Measurements from ENCODE around the gene CPEB1.
"Not testable (repeated sequence)": the region's sequence is repeated elsewhere in the genome, so short reads cannot be mapped to it uniquely, and the experiment has no call there.

CPEB1 gene

GRCh38 chr15:82544431-82544830, 102.7 kb downstream of the CPEB1 start:
- DNase-seq: no peak

DNA sequence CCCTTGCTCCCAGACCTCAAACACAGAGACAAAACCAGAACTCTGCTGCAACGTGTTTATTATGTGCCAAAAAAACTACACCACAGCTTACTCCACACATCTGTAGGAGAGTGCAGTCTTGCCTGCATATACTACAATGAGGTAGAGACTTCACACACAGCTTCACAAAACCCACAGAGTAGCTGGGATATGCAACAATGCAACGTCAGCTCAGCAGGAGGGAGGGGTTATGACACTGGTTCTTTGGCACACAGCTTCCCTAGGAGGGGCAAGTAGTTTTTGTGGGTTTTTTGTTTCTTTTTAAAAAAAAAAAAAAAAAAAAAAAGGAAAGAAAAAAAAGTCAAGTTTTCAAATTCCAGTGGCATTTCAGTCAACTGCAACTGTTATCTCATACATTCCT, 104.0 kb downstream of the CPEB1 start:
- DNase-seq: no peak

- no peak for DNase-seq
These were observed 106.2 kb downstream of the CPEB1 start for GRCh38 chr15:82540984-82541431.

DNA sequence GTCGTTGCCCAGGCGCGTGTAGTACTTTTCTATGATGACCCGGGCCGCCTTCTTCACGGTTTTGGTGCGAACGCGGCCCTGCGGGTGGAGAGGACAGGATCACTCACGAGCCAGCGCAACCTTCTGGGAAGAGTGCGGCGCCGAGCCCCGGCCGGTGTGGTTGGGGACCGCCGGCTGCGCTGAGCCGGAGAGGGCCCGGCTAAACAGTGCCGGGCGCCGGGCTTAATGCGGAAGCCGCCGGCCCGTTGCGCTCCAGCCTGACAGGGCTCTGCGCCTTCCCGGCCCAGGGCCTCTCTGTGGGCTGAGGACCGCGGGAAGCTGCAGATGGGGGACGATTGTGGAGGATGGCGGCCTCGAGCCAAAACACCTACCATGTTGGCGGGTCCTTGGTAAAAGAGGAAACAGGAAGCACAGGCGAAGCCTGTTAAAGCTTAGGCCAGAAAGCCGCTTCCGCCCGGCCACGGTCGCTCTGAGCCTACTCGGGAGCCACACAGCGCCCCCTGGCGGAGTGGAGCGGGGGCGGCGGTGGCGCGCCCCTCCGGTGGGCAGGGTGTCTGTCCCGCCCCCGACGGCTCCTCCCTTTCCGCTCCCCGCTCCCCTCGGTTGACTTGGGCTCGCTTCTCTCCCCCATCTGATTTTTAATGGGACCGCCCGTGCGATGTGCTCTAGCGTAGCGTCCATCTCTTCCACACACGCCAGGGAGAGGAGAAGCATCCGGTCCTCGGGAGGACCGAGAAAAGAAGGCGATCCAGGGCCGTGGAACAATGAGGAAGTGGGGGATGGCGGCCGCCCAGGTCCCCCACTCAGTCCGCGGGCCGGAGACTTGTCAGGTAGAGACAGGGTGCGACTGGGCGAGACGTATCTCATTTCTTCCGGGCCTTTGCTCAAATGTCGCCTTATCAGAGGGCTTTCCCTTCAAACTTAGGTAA, 106.8 kb downstream of the CPEB1 start, which contains the start of gene RPS17:
Gene RPS17 (minus strand): TSS at position 403 of the 929 bp plus-strand sequence. CDS start 29 bp downstream, at position 374.
- DNase-seq: peak; percentile 96

GRCh38 chr15:82539691-82540054, 107.5 kb downstream of the CPEB1 start:
- DNase-seq: no peak

DNA sequence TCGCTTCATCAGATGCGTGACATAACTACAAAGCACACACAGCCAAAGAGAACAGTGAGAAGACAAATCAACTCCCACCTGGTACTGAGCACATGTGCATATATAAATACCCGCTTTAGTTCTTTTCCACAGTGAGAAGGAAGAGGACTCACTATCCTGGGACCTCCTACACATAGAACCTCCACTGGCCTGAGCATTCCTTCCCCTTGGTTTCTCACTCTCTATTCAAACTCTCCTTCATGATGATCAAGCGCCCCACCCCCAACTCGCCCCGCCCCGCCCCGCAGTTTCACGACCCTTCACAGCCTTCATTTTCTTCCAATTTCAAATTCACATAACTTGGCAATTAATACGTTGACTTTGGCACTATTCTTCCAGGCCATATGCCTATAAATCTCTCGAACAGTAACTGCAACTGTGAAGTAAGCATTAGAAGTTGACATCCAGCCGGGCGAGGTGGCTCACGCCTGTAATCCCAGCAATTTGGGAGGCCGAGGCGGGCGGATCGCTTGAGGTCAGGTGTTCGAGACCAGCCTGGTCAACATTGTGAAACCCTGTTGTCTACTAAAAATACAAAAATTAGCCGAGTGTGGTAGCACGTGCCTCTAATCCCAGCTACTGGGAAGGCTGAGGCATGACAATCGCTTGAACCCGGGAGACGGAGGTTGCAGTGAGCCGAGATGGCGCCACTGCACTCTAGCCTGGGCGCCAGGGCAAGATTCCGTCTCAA, 108.0 kb downstream of the CPEB1 start:
- DNase-seq: no peak

- DNase-seq: no peak
These were observed 109.7 kb downstream of the CPEB1 start for GRCh38 chr15:82537351-82537908.

DNA sequence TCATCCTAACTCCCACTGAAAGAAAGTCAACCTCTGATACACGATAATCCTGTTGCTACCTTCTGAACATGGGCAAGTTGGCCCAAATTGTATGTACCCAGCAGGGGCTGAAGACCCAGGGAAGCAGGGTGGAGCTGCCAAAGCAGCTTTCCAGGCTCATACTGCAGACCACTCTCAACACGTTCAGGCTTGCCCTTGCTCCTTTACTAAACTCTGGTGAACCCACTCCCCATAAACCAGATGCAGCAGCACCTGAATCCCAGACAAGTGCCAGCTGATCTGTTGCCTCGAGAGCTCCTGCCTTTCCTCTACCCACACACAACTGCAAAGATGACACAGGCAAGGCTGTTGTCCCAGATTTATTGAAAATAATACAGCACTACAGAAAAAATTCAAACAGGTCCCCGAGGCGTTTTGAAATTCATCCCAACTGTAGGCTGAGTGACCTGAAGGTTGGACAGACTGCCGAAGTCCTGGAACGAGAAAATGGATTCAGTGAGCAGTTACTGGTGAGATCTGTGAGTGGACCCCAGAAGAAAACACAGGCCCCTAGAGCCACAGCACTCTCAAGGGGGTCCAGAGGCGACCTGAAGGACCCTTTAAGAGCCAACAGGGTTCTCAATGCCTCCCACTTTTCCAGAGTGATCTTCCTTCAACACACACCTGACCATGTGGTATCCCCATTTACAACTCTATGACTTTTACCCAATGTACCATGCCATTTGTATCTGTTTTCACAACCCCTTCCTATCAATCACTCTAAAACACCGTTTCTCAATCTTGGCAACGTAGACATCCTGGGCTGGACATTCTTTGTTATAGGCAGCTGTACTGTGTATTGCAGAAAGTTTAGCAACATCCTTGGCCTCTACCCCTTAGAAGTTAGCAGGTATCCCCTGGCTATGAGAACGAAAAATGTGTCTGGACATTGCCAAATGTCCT, 110.5 kb downstream of the CPEB1 start:
- no peak for DNase-seq

GRCh38 chr15:82535566-82536408, 111.4 kb downstream of the CPEB1 start:
- DNase-seq: no peak

DNA sequence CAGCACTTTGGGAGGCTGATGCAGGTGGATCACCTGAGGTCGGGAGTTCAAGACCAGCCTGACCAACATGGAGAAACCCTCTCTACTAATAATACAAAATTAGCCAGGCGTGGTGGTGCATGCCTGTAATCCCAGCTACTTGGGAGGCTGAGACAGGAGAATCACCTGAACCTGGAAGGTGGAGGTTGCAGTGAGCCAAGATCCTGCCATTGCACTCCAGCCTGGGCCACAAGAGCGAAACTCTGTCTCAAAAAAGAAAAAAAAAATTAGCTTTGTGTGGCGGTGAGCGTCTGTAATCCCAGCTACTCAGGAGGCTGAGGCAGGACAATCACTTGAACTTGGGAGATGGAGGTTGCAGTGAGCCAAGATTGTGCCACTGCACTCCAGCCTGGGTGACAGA, 112.0 kb downstream of the CPEB1 start:
- DNase-seq: not testable (repeated sequence)

DNA sequence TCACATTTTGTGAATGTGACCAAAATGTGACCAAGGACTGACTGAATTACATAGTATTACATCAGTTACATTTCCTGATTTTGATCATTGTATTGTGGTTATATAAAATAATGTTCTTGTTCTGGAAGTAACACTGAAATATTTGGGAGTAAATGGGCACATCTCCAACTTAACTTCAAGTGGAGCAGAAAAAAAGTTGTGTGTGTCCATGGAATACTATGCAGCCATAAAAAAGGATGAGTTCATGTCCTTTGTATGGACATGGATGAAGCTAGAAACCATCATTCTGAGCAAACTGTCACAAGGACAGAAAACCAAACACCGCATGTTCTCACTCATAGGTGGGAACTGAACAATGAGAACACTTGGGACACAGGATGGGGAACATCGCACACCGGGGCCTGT, 112.7 kb downstream of the CPEB1 start:
- DNase-seq: not testable (repeated sequence)

GRCh38 chr15:82533801-82534200, 113.4 kb downstream of the CPEB1 start:
- no peak for DNase-seq

DNA sequence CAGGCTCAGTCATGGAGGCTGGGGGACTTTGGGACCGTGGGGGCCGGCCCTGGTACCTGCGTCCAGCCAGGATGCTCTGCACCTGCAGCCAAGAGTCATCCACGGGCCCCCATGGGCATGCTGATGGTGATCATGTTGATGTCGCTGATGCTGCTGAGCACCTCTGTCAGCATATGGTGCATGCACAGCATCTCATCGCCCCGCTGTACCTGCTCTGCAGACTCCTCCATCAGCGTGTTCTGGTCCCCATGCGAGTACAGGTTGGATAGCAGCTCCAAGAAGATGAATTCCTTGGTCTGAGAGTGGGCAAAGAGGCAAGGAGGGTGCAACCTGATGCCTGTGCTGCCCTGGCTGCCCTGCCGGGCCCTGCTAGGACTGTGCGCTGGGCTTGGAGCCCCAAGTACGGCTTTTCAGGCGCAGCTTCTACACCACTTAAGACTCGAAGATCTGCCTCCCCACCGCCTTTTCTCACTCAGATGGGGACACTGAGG, 114.1 kb downstream of the CPEB1 start:
- no peak for DNase-seq

DNA sequence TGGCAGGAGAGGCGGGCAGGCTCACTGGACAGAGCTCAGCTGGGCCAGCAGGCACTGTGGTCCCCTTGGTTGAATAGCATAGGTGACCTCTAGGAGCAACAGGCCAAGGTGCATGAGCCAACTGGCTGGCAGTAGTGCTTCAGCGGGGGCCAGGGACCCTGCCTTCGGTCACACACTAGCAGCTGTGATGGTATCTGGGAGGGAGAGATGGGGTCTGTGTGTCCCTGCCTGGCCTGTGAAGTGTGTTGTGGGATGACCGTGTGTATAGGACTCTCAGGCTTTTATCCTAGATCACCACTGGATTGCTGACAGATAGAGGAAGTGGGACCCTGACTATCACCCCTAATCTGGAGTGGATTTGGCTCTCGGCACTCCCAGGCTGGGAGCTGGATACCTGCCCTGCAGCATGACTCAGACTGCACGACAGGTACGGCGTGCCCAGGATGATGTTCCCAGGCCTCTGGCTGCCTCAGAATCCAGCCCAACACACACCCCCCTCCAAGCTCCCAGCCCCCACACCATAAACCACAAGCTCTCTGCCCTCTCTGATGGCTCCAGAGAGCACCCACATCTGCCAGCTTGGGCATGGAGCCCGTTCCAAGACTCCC, 114.7 kb downstream of the CPEB1 start:
- no peak for DNase-seq

DNA sequence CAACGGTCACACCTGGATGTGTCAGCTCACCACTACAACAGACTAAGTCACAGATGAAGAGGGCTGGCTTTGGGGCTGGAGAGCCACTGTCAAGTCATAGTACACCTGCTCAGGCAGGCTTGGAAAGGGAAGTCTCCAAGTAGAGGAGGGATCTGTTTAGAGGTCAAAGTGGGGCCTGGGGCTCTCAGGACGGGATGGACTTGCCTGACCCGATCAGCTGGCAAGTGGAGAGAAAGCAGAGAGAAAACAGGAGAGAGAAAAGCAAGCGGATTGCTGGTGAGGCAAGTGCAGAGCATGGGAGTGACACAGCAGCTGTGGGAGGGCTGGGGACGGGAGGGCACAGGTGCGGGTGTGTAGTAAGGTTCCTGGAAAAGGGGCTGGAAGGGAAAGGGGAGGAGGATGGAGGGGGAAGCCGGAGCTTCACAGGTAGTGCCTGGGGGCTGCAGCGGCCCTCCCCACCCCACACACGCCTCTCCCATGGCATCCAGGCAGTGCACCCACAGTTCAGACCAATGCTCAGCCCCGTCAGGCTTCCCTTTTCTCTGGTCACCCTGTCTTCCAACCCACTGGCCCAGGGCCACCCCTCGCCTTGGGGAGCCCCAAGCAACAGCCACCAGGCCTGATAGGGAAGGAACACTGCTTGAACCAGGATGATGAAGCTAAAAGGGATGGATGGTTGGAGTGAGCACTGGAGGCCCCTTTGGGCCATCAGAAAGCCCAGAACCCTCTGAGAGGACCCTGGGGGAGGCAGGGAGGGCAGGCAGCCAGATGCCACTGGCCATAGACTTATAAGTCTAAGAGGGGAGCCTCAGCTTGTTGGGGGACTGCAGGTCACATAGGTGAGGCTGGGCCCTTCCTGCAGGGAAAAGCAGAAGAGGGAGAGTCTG, 115.4 kb downstream of the CPEB1 start:
- no peak for DNase-seq

DNA sequence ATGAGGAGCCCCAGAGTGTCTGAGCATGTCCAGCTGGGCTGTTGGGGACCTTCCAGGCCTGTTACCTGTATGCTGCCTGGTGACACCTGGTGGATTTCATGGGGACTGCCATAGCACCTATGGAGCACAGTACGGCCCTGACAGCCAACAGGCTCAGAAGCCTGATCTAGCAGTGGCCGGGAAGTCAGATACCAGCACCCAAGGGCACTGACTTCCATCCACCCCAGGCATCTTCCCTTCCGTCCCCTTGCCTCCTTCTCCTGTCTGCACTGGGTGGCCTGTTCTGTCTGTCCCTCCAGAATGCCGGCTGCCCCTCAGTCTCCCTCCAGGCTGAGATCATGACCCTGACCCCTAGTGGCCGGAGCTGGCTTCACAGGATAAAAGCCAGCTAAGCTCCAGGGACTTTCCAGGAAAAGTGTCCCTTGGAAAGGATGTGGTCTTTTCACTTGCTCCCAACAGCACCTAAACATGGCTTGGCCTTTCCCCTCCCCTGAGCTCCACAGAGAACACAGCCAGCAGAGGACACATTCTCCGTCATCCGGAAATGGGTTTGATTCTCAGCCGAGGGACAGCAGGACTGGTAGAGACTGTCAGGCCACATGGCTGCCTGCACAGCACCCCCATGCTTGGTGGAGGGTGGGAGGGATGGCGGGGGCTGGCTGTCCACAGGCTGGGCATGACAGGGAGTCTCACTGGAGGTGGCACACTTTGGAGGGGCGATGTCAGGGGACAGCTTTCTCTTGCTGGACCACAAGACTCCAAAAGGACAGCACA, 116.4 kb downstream of the CPEB1 start:
- DNase-seq: peak; percentile 92

DNA sequence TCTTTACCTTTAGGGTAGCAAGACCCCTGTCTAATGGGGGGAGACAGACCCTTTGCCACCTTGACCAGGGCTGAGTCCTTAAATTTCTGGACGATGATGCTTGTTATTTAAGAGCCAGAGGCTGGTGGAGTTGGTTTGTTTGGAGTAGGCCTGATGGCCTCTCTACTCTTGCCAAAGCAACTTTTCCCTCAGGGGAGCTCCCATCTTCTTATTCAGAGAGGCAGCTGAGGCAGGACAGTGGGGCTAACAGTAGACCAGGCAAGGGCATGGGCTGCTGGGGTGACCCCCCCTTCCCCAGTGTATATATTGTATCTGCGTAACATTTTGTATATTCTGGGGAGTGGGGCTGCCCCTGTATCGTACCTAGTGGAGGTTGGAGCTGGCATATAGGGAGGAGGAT, 117.2 kb downstream of the CPEB1 start:
- no peak for DNase-seq

DNA sequence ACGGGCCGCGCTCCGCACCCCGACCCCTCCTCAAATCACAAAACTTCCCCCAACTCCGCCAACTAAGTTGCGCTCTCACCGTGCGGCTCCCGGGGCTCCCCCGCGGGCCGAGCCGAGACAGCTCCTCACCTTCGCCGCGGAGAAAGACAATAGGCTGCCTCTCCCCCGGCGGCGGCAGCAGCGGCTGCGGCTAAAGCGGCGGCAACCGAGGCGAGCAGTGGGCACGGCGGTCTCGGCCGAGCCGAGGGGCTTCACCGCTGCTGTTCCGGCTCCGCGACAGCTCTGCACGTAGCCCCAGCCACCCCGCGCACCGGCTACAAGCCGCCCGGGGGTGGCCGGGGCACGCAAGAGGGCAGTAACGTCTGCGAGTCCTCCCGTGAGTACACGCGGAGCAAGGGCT, 133.6 kb downstream of the CPEB1 start:
- not testable (repeated sequence) for DNase-seq
